CD4-positive, alpha-beta T cell treated with Interleukin-17A for 4 hours (primary cell): ENCODE measurements around the gene TSPAN17.
"Not testable (repeated sequence)": the region's sequence is repeated elsewhere in the genome, so short reads cannot be mapped to it uniquely, and the experiment has no call there.

ENCODE experiments used
- DNase-seq: peaks from one replicate; pipeline ENCODE4 v3.0.0-alpha.2; 2020; ENCODE audit warnings: mixed read lengths

TSPAN17 gene

GRCh38 chr5:176687247-176687646 is 40.0 kb downstream of the TSPAN17 start:
- DNase-seq: no peak

GRCh38 chr5:176687881-176688280 is 40.6 kb downstream of the TSPAN17 start:
- DNase-seq: no peak

- no peak for DNase-seq
These were observed 43.6 kb downstream of the TSPAN17 start for GRCh38 chr5:176690911-176691310.

GRCh38 chr5:176691524-176691923 is 44.2 kb downstream of the TSPAN17 start:
- DNase-seq: no peak

GRCh38 chr5:176692326-176692725 is 45.0 kb downstream of the TSPAN17 start:
- no peak for DNase-seq

GRCh38 chr5:176692839-176693476 is 45.7 kb downstream of the TSPAN17 start:
- DNase-seq: no peak

GRCh38 chr5:176693477-176693851 is 46.2 kb downstream of the TSPAN17 start:
- DNase-seq: no peak

- no peak for DNase-seq
These were observed 46.9 kb downstream of the TSPAN17 start for GRCh38 chr5:176694146-176694545.

- DNase-seq: no peak
These were observed 47.3 kb downstream of the TSPAN17 start for GRCh38 chr5:176694631-176695030.

- no peak for DNase-seq
These were observed 47.8 kb downstream of the TSPAN17 start for GRCh38 chr5:176695073-176695472.

GRCh38 chr5:176697267-176697933 is 50.1 kb downstream of the TSPAN17 start:
- DNase-seq: no peak

- DNase-seq: no peak
These were observed 50.8 kb downstream of the TSPAN17 start for GRCh38 chr5:176697934-176698538.

GRCh38 chr5:176699446-176699845 is 52.2 kb downstream of the TSPAN17 start:
- not testable (repeated sequence) for DNase-seq

- no peak for DNase-seq
These were observed 53.1 kb downstream of the TSPAN17 start for GRCh38 chr5:176700239-176700847.

GRCh38 chr5:176702671-176703641 is 55.7 kb downstream of the TSPAN17 start:
- no peak for DNase-seq

- DNase-seq: no peak
These were observed 56.6 kb downstream of the TSPAN17 start for GRCh38 chr5:176703857-176704256.

- DNase-seq: no peak
These were observed 57.1 kb downstream of the TSPAN17 start for GRCh38 chr5:176704355-176704754.

GRCh38 chr5:176704817-176705216 is 57.5 kb downstream of the TSPAN17 start:
- DNase-seq: no peak
